Fibroblast of pulmonary artery (primary cell): ENCODE measurements around the gene FZD1.
"Not testable (repeated sequence)": the region's sequence is repeated elsewhere in the genome, so short reads cannot be mapped to it uniquely, and the experiment has no call there.

Experiments used
- DNase-seq: peaks from one replicate; pipeline ENCODE4 v3.0.0-alpha.2; 2010; ENCODE audit warnings: low read depth
- H3K4me3 ChIP-seq: replicated peaks from 2 replicates; pipeline ENCODE4 v1.5.1; 2011; ENCODE audit warnings: low read depth, mild to moderate bottlenecking, control low read depth, low read length, moderate library complexity
- CTCF ChIP-seq: IDR thresholded peaks from 2 replicates; pipeline ENCODE4 v1.5.1; 2011; ENCODE audit warnings: mild to moderate bottlenecking, control low read depth, low read length, inconsistent platforms; ENCODE audit errors: missing control alignments

FZD1 gene

GRCh38 chr7:91302794-91303193 is 38.6 kb downstream of the FZD1 start:
- no peak for DNase-seq
- TF ChIP-seq CTCF, result no peak

GRCh38 chr7:91306266-91306665 is 42.0 kb downstream of the FZD1 start:
- no peak overlapping the region for H3K4me3 ChIP-seq
- no peak for DNase-seq
- TF ChIP-seq CTCF, result no peak

More at GRCh38 chr7:91302794-91303193, 38.6 kb downstream of the FZD1 start:
- H3K4me3 ChIP-seq, result no peak overlapping the region

- DNase-seq, result no peak
- no peak for TF ChIP-seq CTCF
- no peak overlapping the region for H3K4me3 ChIP-seq
Measured at GRCh38 chr7:91307467-91307866, 43.2 kb downstream of the FZD1 start.

GRCh38 chr7:91308191-91308590 is 44.0 kb downstream of the FZD1 start:
- not testable (repeated sequence) for DNase-seq, H3K4me3 ChIP-seq

- no peak for TF ChIP-seq CTCF
Measured at GRCh38 chr7:91310830-91311460, 46.7 kb downstream of the FZD1 start.

GRCh38 chr7:91311839-91312238 is 47.6 kb downstream of the FZD1 start:
- TF ChIP-seq CTCF, result no peak
- H3K4me3 ChIP-seq, result no peak overlapping the region
- no peak for DNase-seq

More at GRCh38 chr7:91310830-91311460, 46.7 kb downstream of the FZD1 start:
- peak; percentile 22 for DNase-seq
- H3K4me3 ChIP-seq, result no peak overlapping the region

- no peak overlapping the region for H3K4me3 ChIP-seq
- TF ChIP-seq CTCF, result no peak
- no peak for DNase-seq
Measured at GRCh38 chr7:91313113-91313512, 48.9 kb downstream of the FZD1 start.
